ENCODE data around the gene C6orf141. TPM values are rescaled to one million over a fixed set of nuclear protein-coding genes. Genes with fewer than 3 reads are reported as not detected.

Gene C6orf141
- 7.8 and 8.3 TPM in 2 replicates for total RNA-seq

DNA sequence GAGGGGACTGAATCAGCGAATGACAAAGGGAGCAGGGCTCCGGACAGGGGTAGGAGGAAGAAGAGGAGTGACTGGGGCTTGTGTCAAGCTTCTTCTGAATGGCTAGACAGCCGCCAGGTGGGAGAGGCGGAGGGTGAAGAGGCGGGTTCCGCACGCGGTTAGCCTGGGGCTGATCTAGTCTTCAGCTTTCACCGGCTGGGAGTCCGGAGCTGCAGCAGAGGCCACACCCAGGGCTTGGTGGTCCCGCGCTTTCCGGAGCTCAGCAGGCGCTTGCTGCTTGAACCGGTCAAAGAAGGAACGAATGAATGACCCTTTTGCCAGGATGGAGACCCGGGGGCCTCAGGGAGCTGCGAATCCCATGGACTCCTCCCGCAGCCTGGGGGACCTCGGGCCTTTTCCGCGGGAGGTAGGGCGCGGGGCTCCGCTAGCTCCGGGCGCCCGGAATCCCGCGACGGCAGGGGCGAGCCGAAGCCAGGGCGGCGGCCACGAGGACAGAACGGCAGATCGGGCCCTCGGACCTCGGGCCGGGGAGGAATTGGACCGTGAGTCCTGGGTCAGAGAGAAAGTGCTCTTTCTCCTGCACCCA, at the start of gene C6orf141:
Gene C6orf141, plus strand, starts transcription at position 177 of the 586 bp plus-strand sequence. Its CDS starts 125 bp downstream, at position 302.

Other genes starting within 250 kb of the C6orf141 start
- 14.6 and 17.3 TPM in 2 replicates for gene MMUT, start 87.4 kb upstream of the C6orf141 start, total RNA-seq
- 14.4 and 15.8 TPM in 2 replicates for gene CENPQ, start 87.3 kb upstream of the C6orf141 start, total RNA-seq
- gene GLYATL3, start 50.7 kb upstream of the C6orf141 start, total RNA-seq = not detected in 2 replicates
- not detected in 2 replicates for gene RHAG, start 86.2 kb downstream of the C6orf141 start, total RNA-seq
- gene CRISP2, start 162.9 kb downstream of the C6orf141 start, total RNA-seq = not detected in 2 replicates
- not detected in 2 replicates for gene CRISP3, start 193.7 kb downstream of the C6orf141 start, total RNA-seq
- not detected in 2 replicates for gene PGK2, start 236.6 kb downstream of the C6orf141 start, total RNA-seq

All from thoracic aorta endothelial cell (primary cell).